Stimulated activated CD4-positive, alpha-beta T cell treated with anti-CD3 and anti-CD28 coated beads, Interleukin-15, amount 100 ng/mL, for 48 hours (primary cell): Measurements from ENCODE around the gene PLOD1.
"Not testable (repeated sequence)": the region's sequence is repeated elsewhere in the genome, so short reads cannot be mapped to it uniquely, and the experiment has no call there.

Source experiments
- DNase-seq, 2 donors: peaks; one replicate each; pipeline ENCODE4 v3.0.0-alpha.2; 2020; ENCODE audit warnings: low read depth in 2 of 2

The PLOD1 gene

GRCh38 chr1:12005488-12006166, 71.1 kb downstream of the PLOD1 start:
- DNase-seq = no peak

- DNase-seq = no peak
Measured at GRCh38 chr1:12006167-12006921, 71.8 kb downstream of the PLOD1 start.

- DNase-seq = no peak
Measured at GRCh38 chr1:12007204-12007603, 72.7 kb downstream of the PLOD1 start.

GRCh38 chr1:12008355-12008754, 73.8 kb downstream of the PLOD1 start:
- DNase-seq = not testable (repeated sequence)

GRCh38 chr1:12009318-12009947, 74.9 kb downstream of the PLOD1 start:
- no peak for DNase-seq

- DNase-seq = no peak
Measured at GRCh38 chr1:12010746-12011570, 76.4 kb downstream of the PLOD1 start.

GRCh38 chr1:12011998-12012397, 77.5 kb downstream of the PLOD1 start:
- DNase-seq = no peak

- DNase-seq = no peak
Measured at GRCh38 chr1:12012560-12013316, 78.2 kb downstream of the PLOD1 start.

- DNase-seq = no peak
Measured at GRCh38 chr1:12014141-12014991, 79.8 kb downstream of the PLOD1 start.

GRCh38 chr1:12015001-12015491, 80.5 kb downstream of the PLOD1 start:
- no peak for DNase-seq

- DNase-seq = no peak
Measured at GRCh38 chr1:12015499-12015898, 81.0 kb downstream of the PLOD1 start.

GRCh38 chr1:12016182-12016581, 81.7 kb downstream of the PLOD1 start:
- no peak for DNase-seq

- DNase-seq = no peak
Measured at GRCh38 chr1:12019858-12020509, 85.5 kb downstream of the PLOD1 start.

GRCh38 chr1:12021616-12022015, 87.1 kb downstream of the PLOD1 start:
- no peak for DNase-seq

GRCh38 chr1:12022036-12022435, 87.5 kb downstream of the PLOD1 start:
- no peak for DNase-seq
